Measurements from ENCODE around the gene RGS17.

Gene RGS17

GRCh38 chr6:153085239-153085638 is 45.8 kb downstream of the RGS17 start:
- no peak for DNase-seq (ENCODE audit: low read depth in 1 of 2, low spot score in 1 of 2)

GRCh38 chr6:153084393-153084792 is 46.7 kb downstream of the RGS17 start:
- DNase-seq (ENCODE audit: low read depth in 1 of 2, low spot score in 1 of 2): no peak

- DNase-seq (ENCODE audit: low read depth in 1 of 2, low spot score in 1 of 2): no peak
Observed at GRCh38 chr6:153083869-153084268, 47.2 kb downstream of the RGS17 start.

GRCh38 chr6:153081914-153082313 is 49.2 kb downstream of the RGS17 start:
- DNase-seq (ENCODE audit: low read depth in 1 of 2, low spot score in 1 of 2): no peak

- no peak for DNase-seq (ENCODE audit: low read depth in 1 of 2, low spot score in 1 of 2)
Observed at GRCh38 chr6:153076431-153076830, 54.7 kb downstream of the RGS17 start.

GRCh38 chr6:153074761-153075160 is 56.3 kb downstream of the RGS17 start:
- DNase-seq (ENCODE audit: low read depth in 1 of 2, low spot score in 1 of 2): no peak

GRCh38 chr6:153073841-153074240 is 57.2 kb downstream of the RGS17 start:
- no peak for DNase-seq (ENCODE audit: low read depth in 1 of 2, low spot score in 1 of 2)

GRCh38 chr6:153070756-153071155 is 60.3 kb downstream of the RGS17 start:
- DNase-seq (ENCODE audit: low read depth in 1 of 2, low spot score in 1 of 2): no peak

GRCh38 chr6:153069897-153070296 is 61.2 kb downstream of the RGS17 start:
- DNase-seq (ENCODE audit: low read depth in 1 of 2, low spot score in 1 of 2): no peak

- DNase-seq (ENCODE audit: low read depth in 1 of 2, low spot score in 1 of 2): no peak
Observed at GRCh38 chr6:153065222-153065621, 65.9 kb downstream of the RGS17 start.

GRCh38 chr6:153063936-153064335 is 67.1 kb downstream of the RGS17 start:
- no peak for DNase-seq (ENCODE audit: low read depth in 1 of 2, low spot score in 1 of 2)

- DNase-seq (ENCODE audit: low read depth in 1 of 2, low spot score in 1 of 2): no peak
Observed at GRCh38 chr6:153062516-153062915, 68.6 kb downstream of the RGS17 start.

- no peak for DNase-seq (ENCODE audit: low read depth in 1 of 2, low spot score in 1 of 2)
Observed at GRCh38 chr6:153059757-153060156, 71.3 kb downstream of the RGS17 start.

GRCh38 chr6:153059311-153059710 is 71.8 kb downstream of the RGS17 start:
- no peak for DNase-seq (ENCODE audit: low read depth in 1 of 2, low spot score in 1 of 2)

GRCh38 chr6:153058909-153059308 is 72.2 kb downstream of the RGS17 start:
- no peak for DNase-seq (ENCODE audit: low read depth in 1 of 2, low spot score in 1 of 2)

GRCh38 chr6:153058291-153058690 is 72.8 kb downstream of the RGS17 start:
- DNase-seq (ENCODE audit: low read depth in 1 of 2, low spot score in 1 of 2): no peak

- DNase-seq (ENCODE audit: low read depth in 1 of 2, low spot score in 1 of 2): no peak
Observed at GRCh38 chr6:153056308-153056707, 74.8 kb downstream of the RGS17 start.

GRCh38 chr6:153051801-153052200 is 79.3 kb downstream of the RGS17 start:
- DNase-seq (ENCODE audit: low read depth in 1 of 2, low spot score in 1 of 2): no peak

- DNase-seq (ENCODE audit: low read depth in 1 of 2, low spot score in 1 of 2): no peak
Observed at GRCh38 chr6:153048631-153049030, 82.5 kb downstream of the RGS17 start.

GRCh38 chr6:153047386-153047785 is 83.7 kb downstream of the RGS17 start:
- no peak for DNase-seq (ENCODE audit: low read depth in 1 of 2, low spot score in 1 of 2)

GRCh38 chr6:153045271-153045670 is 85.8 kb downstream of the RGS17 start:
- no peak for DNase-seq (ENCODE audit: low read depth in 1 of 2, low spot score in 1 of 2)

GRCh38 chr6:153044295-153044694 is 86.8 kb downstream of the RGS17 start:
- DNase-seq (ENCODE audit: low read depth in 1 of 2, low spot score in 1 of 2): no peak

GRCh38 chr6:153043719-153044118 is 87.4 kb downstream of the RGS17 start:
- DNase-seq (ENCODE audit: low read depth in 1 of 2, low spot score in 1 of 2): no peak

All from stimulated activated CD4-positive, alpha-beta T cell treated with anti-CD3 and anti-CD28 coated beads, Interleukin-15, amount 100 ng/mL, for 1 hour (primary cell).